GM06990 (cell line): ENCODE measurements around the gene CFAP46.

Source experiments
- DNase-seq: peaks from one replicate; pipeline ENCODE4 v3.0.0-alpha.2; 2011; ENCODE audit not compliant: insufficient read length; ENCODE audit errors: extremely low read depth
- H3K27me3 ChIP-seq: replicated peaks from 2 replicates; pipeline ENCODE4 v1.6.0; 2011; ENCODE audit warnings: low read length; ENCODE audit not compliant: control insufficient read depth, insufficient read depth
- H3K36me3 ChIP-seq: 2 replicates; pipeline ENCODE4 v1.5.1; 2011; ENCODE audit warnings: low read length; ENCODE audit not compliant: control insufficient read depth, insufficient read depth
- H3K4me3 ChIP-seq: replicated peaks from 2 replicates; pipeline ENCODE4 v1.5.1; 2011; ENCODE audit warnings: low read depth, mild to moderate bottlenecking, control low read depth, low read length
- TF ChIP-seq, protein P1 (sequence below): IDR thresholded peaks from 2 replicates; pipeline ENCODE4 v1.5.1; 2011; ENCODE audit warnings: low read length, control low read depth, mild to moderate bottlenecking, inconsistent platforms; ENCODE audit not compliant: insufficient read depth, poor library complexity, severe bottlenecking

The CFAP46 gene

DNA sequence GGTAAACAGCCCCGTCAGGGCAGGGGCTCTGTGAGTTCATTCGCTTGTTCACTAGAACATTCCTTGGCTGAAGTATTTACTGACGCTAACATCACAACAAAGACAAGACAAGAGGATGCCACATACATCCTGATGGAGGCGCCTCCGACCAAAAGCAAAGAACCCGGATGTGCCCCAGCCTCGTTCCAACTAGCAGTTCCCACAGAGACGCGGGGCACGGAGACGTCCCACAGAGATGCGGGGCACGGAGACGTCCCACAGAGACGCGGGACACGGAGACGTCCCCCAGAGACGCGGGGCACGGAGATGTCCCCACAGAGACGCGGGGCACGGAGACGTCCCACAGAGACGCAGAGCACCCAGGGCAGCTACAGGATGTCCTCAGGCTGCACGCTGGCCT, 35.4 kb upstream of the CFAP46 start:
- H3K27me3 ChIP-seq: no peaks in the 10 kb centered on the region

DNA sequence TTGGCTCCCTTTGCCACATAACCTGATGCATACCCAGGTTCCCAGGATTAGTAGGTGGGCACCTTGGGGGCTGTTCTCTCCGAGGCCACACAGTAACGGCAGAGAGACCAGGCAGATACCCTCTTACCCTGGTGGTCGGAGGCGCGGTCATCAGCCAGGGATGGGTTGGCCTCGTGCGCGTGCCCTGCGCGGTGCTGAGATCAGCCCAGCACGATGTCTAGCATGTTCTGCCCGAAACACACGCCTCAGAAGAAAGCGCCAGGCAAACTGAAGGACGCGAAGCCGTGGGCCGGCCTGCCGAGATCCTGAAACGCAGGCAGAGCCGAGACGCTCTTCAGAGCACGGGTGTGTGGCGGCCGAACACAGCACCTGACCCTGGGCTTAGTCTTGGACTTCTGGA, 34.7 kb upstream of the CFAP46 start:
- TF ChIP-seq, protein P1, sequence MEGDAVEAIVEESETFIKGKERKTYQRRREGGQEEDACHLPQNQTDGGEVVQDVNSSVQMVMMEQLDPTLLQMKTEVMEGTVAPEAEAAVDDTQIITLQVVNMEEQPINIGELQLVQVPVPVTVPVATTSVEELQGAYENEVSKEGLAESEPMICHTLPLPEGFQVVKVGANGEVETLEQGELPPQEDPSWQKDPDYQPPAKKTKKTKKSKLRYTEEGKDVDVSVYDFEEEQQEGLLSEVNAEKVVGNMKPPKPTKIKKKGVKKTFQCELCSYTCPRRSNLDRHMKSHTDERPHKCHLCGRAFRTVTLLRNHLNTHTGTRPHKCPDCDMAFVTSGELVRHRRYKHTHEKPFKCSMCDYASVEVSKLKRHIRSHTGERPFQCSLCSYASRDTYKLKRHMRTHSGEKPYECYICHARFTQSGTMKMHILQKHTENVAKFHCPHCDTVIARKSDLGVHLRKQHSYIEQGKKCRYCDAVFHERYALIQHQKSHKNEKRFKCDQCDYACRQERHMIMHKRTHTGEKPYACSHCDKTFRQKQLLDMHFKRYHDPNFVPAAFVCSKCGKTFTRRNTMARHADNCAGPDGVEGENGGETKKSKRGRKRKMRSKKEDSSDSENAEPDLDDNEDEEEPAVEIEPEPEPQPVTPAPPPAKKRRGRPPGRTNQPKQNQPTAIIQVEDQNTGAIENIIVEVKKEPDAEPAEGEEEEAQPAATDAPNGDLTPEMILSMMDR: no peak
- no peak for DNase-seq
- no peaks in the 10 kb centered on the region for H3K36me3 ChIP-seq
- no peaks in the 10 kb centered on the region for H3K27me3 ChIP-seq
- H3K4me3 ChIP-seq: no peak overlapping the region

More for the DNA sequence above, 35.4 kb upstream of the CFAP46 start:
- no peak for DNase-seq
- Histone ChIP-seq H3K4me3 (no peak overlapping the region), H3K36me3 (no peaks in the 10 kb centered on the region)
- TF ChIP-seq, protein P1: no peak

DNA sequence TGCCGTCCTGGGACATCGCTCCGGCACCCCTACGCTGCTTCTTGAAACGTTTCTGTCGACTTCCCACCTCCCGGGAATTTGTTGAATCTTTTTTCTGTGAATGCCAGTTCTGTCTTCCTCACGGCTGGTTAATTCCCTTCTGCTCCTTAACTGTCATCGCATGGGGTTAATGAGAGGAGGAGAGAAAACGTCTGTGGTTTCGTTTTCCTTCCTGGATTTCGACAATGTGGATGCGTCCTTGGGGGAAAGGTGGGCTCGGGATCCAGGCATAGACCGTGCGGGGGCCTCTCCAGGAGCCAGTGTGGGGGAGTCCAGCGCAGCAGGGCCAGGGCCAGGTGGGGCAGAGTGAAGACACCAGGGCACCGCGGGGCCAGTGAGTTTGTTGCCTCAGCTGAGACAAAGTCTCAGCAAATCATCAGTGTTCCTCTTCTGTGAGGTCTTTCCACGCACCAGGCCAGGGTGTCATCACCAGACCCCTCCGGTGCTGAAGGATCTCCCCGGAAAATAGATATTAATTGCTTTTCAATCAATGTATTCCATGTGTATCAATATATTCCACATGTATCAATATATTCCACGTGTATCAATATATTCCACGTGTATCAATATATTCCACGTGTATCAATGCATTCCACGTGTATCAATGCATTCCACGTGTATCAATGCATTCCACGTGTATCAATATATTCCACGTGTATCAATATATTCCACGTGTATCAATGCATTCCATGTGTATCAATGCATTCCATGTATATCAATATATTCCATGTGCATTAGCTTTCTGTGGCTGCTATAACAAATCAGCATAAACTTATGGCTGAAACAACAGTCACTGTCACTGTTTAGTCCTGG, 33.7 kb upstream of the CFAP46 start:
- H3K27me3 ChIP-seq: no peaks in the 10 kb centered on the region
- TF ChIP-seq, protein P1: no peak
- H3K4me3 ChIP-seq: no peak overlapping the region
- no peaks in the 10 kb centered on the region for H3K36me3 ChIP-seq
- DNase-seq: no peak

DNA sequence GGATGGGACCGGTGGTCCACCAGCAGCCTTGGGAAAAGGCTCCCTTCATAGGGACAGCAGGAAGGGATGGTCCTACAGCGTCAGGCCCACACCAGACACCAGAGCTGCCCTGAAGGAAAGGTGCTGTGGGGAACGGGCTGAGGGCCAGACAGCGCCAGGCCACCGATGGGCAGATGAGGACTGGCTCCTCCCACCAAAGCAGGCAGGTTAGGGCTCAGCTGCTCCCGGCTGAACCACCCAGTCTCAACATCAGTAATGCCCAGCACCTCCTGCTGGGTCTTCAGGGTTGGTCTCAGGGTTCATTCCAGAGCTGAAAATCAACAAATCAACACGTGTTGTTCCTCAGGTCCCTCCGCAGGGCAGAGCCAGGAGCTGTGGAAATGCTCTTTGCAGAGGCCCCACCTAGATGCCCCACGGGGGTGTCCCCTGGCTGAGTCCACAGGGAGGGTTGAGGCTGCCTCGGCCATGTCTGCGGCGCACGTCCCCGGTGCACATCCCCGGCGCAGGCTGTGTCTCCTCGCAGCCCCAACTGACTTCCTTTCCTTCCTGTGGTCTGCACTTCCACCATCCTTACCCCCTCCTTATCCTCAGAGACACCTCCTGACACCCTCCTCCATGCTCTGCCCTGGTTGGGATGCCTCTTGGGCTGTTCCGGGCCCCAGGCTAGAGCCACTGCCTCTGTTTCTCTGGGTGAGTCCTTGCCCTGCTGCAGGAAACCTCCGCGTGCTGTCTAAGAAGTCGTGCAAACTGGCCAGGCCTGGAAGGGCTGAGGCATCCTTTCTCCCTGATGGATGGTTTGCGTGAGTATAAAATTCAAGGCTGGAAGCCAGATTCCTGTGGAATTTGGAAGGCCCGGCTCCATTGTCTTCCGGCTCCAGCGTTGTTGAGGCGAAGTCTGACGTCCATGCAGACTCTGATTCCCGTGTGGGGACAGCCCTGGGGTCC, 32.8 kb upstream of the CFAP46 start:
- Histone ChIP-seq H3K27me3 (no peaks in the 10 kb centered on the region; the same call in 1 of the 2 replicates), H3K4me3 (no peak overlapping the region), H3K36me3 (no peaks in the 10 kb centered on the region)
- TF ChIP-seq, protein P1: no peak
- DNase-seq: no peak

DNA sequence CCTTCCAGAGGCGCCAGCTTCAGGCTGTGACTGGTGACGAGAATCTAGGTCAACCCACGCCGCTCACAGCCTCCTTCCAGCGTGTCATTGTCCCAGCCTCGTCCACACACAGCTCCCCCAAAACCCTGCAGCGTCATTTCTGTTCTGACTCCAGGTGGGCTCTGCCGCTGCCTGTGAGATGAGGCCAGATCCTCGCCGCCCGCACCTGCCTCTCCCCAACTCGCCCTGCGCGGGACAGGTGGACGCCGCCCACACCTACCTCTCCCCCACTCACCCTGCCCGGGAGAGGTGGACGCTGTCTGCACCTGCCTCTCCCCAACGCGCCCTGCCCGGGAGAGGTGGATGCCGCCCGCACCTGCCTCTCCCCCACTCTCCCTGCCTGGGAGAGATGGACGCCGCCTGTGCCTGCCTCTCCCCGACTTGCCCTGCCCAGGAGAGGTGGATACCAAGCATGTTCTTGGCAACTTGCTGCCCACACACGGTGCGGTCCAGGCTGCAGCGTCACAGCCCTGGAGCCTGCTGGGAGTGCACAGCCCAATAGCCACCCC, 32.0 kb upstream of the CFAP46 start:
- H3K27me3 ChIP-seq: no peaks in the 10 kb centered on the region; the same call in 1 of the 2 replicates
- no peak overlapping the region for H3K4me3 ChIP-seq
- H3K36me3 ChIP-seq: no peaks in the 10 kb centered on the region
- TF ChIP-seq, protein P1: no peak
- DNase-seq: no peak
